AG04450 (cell line): Measurements from ENCODE around the gene IL1R2. TPM values are rescaled to one million over a fixed set of nuclear protein-coding genes. Genes with fewer than 3 reads are reported as not detected.

Source experiments
- CTCF ChIA-PET: fragments of 300-600, 350-600 bp; formaldehyde crosslinking; extraction: SDS; loops from one replicate; lab custom pipeline; 2022; ENCODE audit warnings: antibody characterized with exemption, inconsistent platforms; lab: Charles Lee
- POLR2A ChIA-PET: fragments of 350-600 bp; formaldehyde crosslinking; extraction: SDS; loops from one replicate; lab custom pipeline; 2021; ENCODE audit warnings: antibody characterized with exemption, inconsistent platforms; lab: Yijun Ruan, JAX
- DNase-seq: peaks from one replicate; pipeline ENCODE4 v3.0.0-alpha.2; 2011; ENCODE audit warnings: low read depth, low spot score
- H3K27ac ChIP-seq: one replicate; pipeline ENCODE4 v1.5.1; 2012; ENCODE audit warnings: low read depth, low read length, control low read depth
- H3K27me3 ChIP-seq: one replicate; pipeline ENCODE4 v1.6.0; 2012; ENCODE audit warnings: low read length; ENCODE audit not compliant: control insufficient read depth, insufficient read depth
- H3K4me3 ChIP-seq: 2 replicates; pipeline ENCODE4 v1.5.1; 2011; ENCODE audit warnings: mild to moderate bottlenecking, low read depth, low read length, control low read depth
- H3K9me3 ChIP-seq: 2 replicates; pipeline ENCODE4 v1.5.1; 2012; ENCODE audit warnings: low read length; ENCODE audit not compliant: control insufficient read depth, insufficient read depth
- CTCF ChIP-seq: IDR thresholded peaks from 2 replicates; pipeline ENCODE4 v1.5.1; 2011; ENCODE audit warnings: low read depth, low read length, control low read depth, inconsistent platforms
- polyA plus RNA-seq: library from polyadenylated mRNA; depleted of rRNA; stranded (reverse); fragments of >200 nt; gene quantifications from 2 replicates; pipeline ENCODE4 v1.2.3, GENCODE V29; 2011

IL1R2 gene
- polyA plus RNA-seq, 1 experiment: 0.41 TPM

GRCh38 chr2:102040229-102040628 is 48.5 kb downstream of the IL1R2 start:
- no peak overlapping the region for H3K4me3 ChIP-seq
- no peak overlapping the region for H3K27ac ChIP-seq
- DNase-seq: no peak
- POLR2A ChIA-PET: no interaction called here
- CTCF ChIA-PET: interaction anchor here (1.0 to 2.4 kb wide), 2 partner anchors 20 to 200 kb away, joined by 4 to 8 read pairs; no protein-coding TSS in a partner anchor
- no peaks in the 10 kb centered on the region for H3K27me3 ChIP-seq
- no peak for TF ChIP-seq CTCF
- H3K9me3 ChIP-seq: no peaks in the 10 kb centered on the region

GRCh38 chr2:102041351-102041750 is 49.6 kb downstream of the IL1R2 start:
- no peak for TF ChIP-seq CTCF
- Histone ChIP-seq H3K27ac (no peak overlapping the region), H3K4me3 (no peak overlapping the region), H3K9me3 (no peaks in the 10 kb centered on the region), H3K27me3 (no peaks in the 10 kb centered on the region)
- no peak for DNase-seq
- CTCF ChIA-PET: interaction anchor here (1.9 to 2.4 kb wide), 2 partner anchors 21 to 199 kb away, joined by 6 to 8 read pairs; no protein-coding TSS in a partner anchor
- POLR2A ChIA-PET: no interaction called here

- ChIA-PET CTCF (interaction anchor here (1.9 kb wide), 1 partner anchor 22 kb away, joined by 6 read pairs; no protein-coding TSS in a partner anchor), POLR2A (no interaction called here)
- no peaks in the 10 kb centered on the region for H3K27me3 ChIP-seq
- TF ChIP-seq CTCF: no peak
- DNase-seq: no peak
- no peak overlapping the region for H3K4me3 ChIP-seq
- H3K9me3 ChIP-seq: no peaks in the 10 kb centered on the region
- no peak overlapping the region for H3K27ac ChIP-seq
These were observed 50.7 kb downstream of the IL1R2 start for GRCh38 chr2:102042196-102043081.

GRCh38 chr2:102043560-102043959 is 51.8 kb downstream of the IL1R2 start:
- no peak for TF ChIP-seq CTCF
- Histone ChIP-seq H3K4me3 (no peak overlapping the region), H3K27me3 (no peaks in the 10 kb centered on the region), H3K9me3 (no peaks in the 10 kb centered on the region), H3K27ac (no peak overlapping the region)
- DNase-seq: no peak
- ChIA-PET POLR2A (no interaction called here), CTCF (interaction anchor here (1.0 kb wide), 1 partner anchor 160 kb away, joined by 3 read pairs; no protein-coding TSS in a partner anchor)
